ENCODE results near the gene UBE3D.

DNA sequence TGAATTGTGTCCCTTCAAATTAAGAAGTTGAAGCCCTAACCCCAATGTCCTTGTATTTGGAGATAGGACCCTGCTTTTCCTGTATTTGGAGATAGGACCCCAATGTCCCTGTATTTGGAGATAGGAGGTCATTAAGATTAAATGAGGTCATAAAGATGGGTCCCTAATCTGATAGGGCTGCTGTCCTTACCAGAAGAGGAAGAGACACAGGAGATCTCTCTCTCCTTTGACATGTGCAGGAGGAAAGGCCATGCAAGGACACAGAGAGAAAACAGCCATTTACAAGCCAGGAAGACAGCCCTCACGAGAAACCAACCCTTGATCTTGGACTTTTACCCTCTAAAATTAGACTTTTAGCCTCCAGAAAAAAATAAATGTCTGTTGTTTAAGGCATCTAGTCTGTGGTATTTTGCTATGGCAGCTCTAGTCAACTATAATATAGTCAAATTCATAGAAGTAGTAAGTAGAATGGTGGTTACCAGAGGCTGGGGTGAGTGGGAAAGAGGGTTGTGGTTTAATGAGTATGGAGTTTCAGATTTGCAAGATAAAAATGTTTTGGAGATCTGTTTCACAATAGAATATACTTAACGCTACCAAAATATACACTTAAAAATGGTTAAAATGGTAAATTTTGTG is 59.3 kb downstream of the UBE3D start:
- TF ChIP-seq, protein P1, sequence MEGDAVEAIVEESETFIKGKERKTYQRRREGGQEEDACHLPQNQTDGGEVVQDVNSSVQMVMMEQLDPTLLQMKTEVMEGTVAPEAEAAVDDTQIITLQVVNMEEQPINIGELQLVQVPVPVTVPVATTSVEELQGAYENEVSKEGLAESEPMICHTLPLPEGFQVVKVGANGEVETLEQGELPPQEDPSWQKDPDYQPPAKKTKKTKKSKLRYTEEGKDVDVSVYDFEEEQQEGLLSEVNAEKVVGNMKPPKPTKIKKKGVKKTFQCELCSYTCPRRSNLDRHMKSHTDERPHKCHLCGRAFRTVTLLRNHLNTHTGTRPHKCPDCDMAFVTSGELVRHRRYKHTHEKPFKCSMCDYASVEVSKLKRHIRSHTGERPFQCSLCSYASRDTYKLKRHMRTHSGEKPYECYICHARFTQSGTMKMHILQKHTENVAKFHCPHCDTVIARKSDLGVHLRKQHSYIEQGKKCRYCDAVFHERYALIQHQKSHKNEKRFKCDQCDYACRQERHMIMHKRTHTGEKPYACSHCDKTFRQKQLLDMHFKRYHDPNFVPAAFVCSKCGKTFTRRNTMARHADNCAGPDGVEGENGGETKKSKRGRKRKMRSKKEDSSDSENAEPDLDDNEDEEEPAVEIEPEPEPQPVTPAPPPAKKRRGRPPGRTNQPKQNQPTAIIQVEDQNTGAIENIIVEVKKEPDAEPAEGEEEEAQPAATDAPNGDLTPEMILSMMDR (IDR thresholded peaks at IDR 0.05; ENCODE audit: poor library complexity) = no peak
- TF ChIP-seq EZH2phosphoT487 (IDR thresholded peaks at IDR 0.05; ENCODE audit: low read depth, severe bottlenecking, unreplicated experiment) (no peak), EZH2 (IDR thresholded peaks at IDR 0.05; ENCODE audit: borderline replicate concordance) (no peak)
